Activated CD8-positive, alpha-beta memory T cell treated with anti-CD3 and anti-CD28 coated beads, Interleukin-2, amount 10 ng/mL, durations not matched to agents 7 days and 5 days (primary cell): Measurements from ENCODE around the gene PRSS56. TPM values are rescaled to one million over a fixed set of nuclear protein-coding genes. Genes with fewer than 3 reads are reported as not detected.

Experiments used
- ATAC-seq: fragments of 150-1000 bp; cut with Tn5 transposase; one replicate; pipeline ENCODE4 v1.10.0; 2021; ENCODE audit warnings: moderate library complexity
- CTCF ChIA-PET: fragments of 350-600 bp; sonication (Branson Sonifier 250); formaldehyde crosslinking; loops from one replicate; lab custom pipeline; 2021; ENCODE audit warnings: antibody characterized with exemption; lab: Charles Lee
- DNase-seq: peaks from one replicate; pipeline ENCODE4 v3.0.0-alpha.2; 2020
- H3K27ac Mint-ChIP-seq: one replicate; pipeline ENCODE4 v1.8.0; 2021; ENCODE audit warnings: mild to moderate bottlenecking, mixed read lengths
- H3K27me3 Mint-ChIP-seq: one replicate; pipeline ENCODE4 v1.8.0; 2021; ENCODE audit warnings: mixed read lengths
- H3K36me3 Mint-ChIP-seq: one replicate; pipeline ENCODE4 v1.8.0; 2021; ENCODE audit warnings: mild to moderate bottlenecking, mixed read lengths
- H3K4me1 Mint-ChIP-seq: one replicate; pipeline ENCODE4 v1.8.0; 2021; ENCODE audit warnings: mixed read lengths
- H3K4me3 Mint-ChIP-seq: one replicate; pipeline ENCODE4 v1.8.0; 2021; ENCODE audit warnings: mild to moderate bottlenecking, moderate library complexity, mixed read lengths
- H3K9me3 Mint-ChIP-seq: one replicate; pipeline ENCODE4 v1.8.0; 2022; ENCODE audit warnings: low read depth, mixed read lengths
- total RNA-seq, 2 experiments: library from RNA; stranded (reverse); gene quantifications; one replicate each; pipeline ENCODE4 v1.2.3, GENCODE V29; 2021

Gene PRSS56
- not detected for total RNA-seq

GRCh38 chr2:232519581-232520438 lies at the start of gene PRSS56:
TSS of gene PRSS56 (plus strand) at chr2:232520388. CDS start at chr2:232520599, 211 bp downstream.
- peaks cover 2% of the 10 kb centered on the region for H3K4me1 Mint-ChIP-seq
- no peak within 1 kb of the TSS for H3K4me3 Mint-ChIP-seq
- no peak for DNase-seq
- H3K9me3 Mint-ChIP-seq = no peaks in the 10 kb centered on the region
- no peak within 1 kb of the TSS for H3K27ac Mint-ChIP-seq
- CTCF ChIA-PET = interaction anchor here (6.4 kb wide), 1 partner anchor 73 kb away, joined by 34 read pairs; no protein-coding TSS in a partner anchor
- ATAC-seq = no peak
- no peaks in the 10 kb centered on the region for H3K36me3 Mint-ChIP-seq
- H3K27me3 Mint-ChIP-seq = peaks cover 18% of the 10 kb centered on the region

GRCh38 chr2:232473467-232473890 lies 46.7 kb upstream of the PRSS56 start:
- ATAC-seq (no peak), DNase-seq (no peak)
- CTCF ChIA-PET = no interaction called here
- Mint-ChIP-seq H3K4me1 (no peaks in the 10 kb centered on the region), H3K36me3 (no peaks in the 10 kb centered on the region), H3K9me3 (no peaks in the 10 kb centered on the region), H3K4me3 (no peak overlapping the region), H3K27ac (no peak overlapping the region), H3K27me3 (peaks cover 54% of the 10 kb centered on the region)

- no peaks in the 10 kb centered on the region for H3K9me3 Mint-ChIP-seq
- no peaks in the 10 kb centered on the region for H3K36me3 Mint-ChIP-seq
- CTCF ChIA-PET = interaction anchor here (0.7 kb wide), 1 partner anchor 23 kb away, joined by 3 read pairs; no protein-coding TSS in a partner anchor
- H3K27me3 Mint-ChIP-seq = peaks cover 32% of the 10 kb centered on the region
- H3K4me1 Mint-ChIP-seq = no peaks in the 10 kb centered on the region
- H3K4me3 Mint-ChIP-seq = no peak overlapping the region
- ATAC-seq (no peak), DNase-seq (no peak)
- H3K27ac Mint-ChIP-seq = no peak overlapping the region
These were observed 44.1 kb upstream of the PRSS56 start for GRCh38 chr2:232476045-232476444.

GRCh38 chr2:232476791-232477190 lies 43.4 kb upstream of the PRSS56 start:
- Mint-ChIP-seq H3K36me3 (no peaks in the 10 kb centered on the region), H3K27me3 (peaks cover 26% of the 10 kb centered on the region), H3K9me3 (no peaks in the 10 kb centered on the region), H3K27ac (no peak overlapping the region), H3K4me1 (no peaks in the 10 kb centered on the region), H3K4me3 (no peak overlapping the region)
- ATAC-seq (no peak), DNase-seq (no peak)
- CTCF ChIA-PET = no interaction called here

GRCh38 chr2:232477751-232478510 lies 42.3 kb upstream of the PRSS56 start:
- CTCF ChIA-PET = no interaction called here
- DNase-seq = no peak
- no peak overlapping the region for H3K27ac Mint-ChIP-seq

GRCh38 chr2:232478571-232479340 lies 41.4 kb upstream of the PRSS56 start:
- Mint-ChIP-seq H3K4me3 (no peak overlapping the region), H3K36me3 (no peaks in the 10 kb centered on the region), H3K4me1 (no peaks in the 10 kb centered on the region), H3K9me3 (no peaks in the 10 kb centered on the region), H3K27ac (no peak overlapping the region), H3K27me3 (peaks cover 9% of the 10 kb centered on the region)
- DNase-seq = no peak
- no peak for ATAC-seq
- CTCF ChIA-PET = no interaction called here

More at GRCh38 chr2:232477751-232478510, 42.3 kb upstream of the PRSS56 start:
- Mint-ChIP-seq H3K36me3 (no peaks in the 10 kb centered on the region), H3K27me3 (peaks cover 14% of the 10 kb centered on the region), H3K4me3 (no peak overlapping the region), H3K4me1 (no peaks in the 10 kb centered on the region), H3K9me3 (no peaks in the 10 kb centered on the region)
- no peak for ATAC-seq

- H3K9me3 Mint-ChIP-seq = no peaks in the 10 kb centered on the region
- CTCF ChIA-PET = no interaction called here
- no peak overlapping the region for H3K4me3 Mint-ChIP-seq
- H3K4me1 Mint-ChIP-seq = no peaks in the 10 kb centered on the region
- H3K27ac Mint-ChIP-seq = no peak overlapping the region
- peaks cover 13% of the 10 kb centered on the region for H3K27me3 Mint-ChIP-seq
- ATAC-seq (no peak), DNase-seq (no peak)
- H3K36me3 Mint-ChIP-seq = no peaks in the 10 kb centered on the region
These were observed 40.6 kb upstream of the PRSS56 start for GRCh38 chr2:232479341-232480200.

- Mint-ChIP-seq H3K27me3 (peaks cover 18% of the 10 kb centered on the region), H3K27ac (no peak overlapping the region), H3K9me3 (no peaks in the 10 kb centered on the region), H3K4me3 (no peak overlapping the region), H3K4me1 (no peaks in the 10 kb centered on the region), H3K36me3 (no peaks in the 10 kb centered on the region)
- CTCF ChIA-PET = no interaction called here
- DNase-seq (no peak), ATAC-seq (no peak)
These were observed 39.7 kb upstream of the PRSS56 start for GRCh38 chr2:232480201-232481190.

- H3K4me1 Mint-ChIP-seq = no peaks in the 10 kb centered on the region
- ATAC-seq (no peak), DNase-seq (no peak)
- H3K36me3 Mint-ChIP-seq = no peaks in the 10 kb centered on the region
- H3K27me3 Mint-ChIP-seq = peaks cover 21% of the 10 kb centered on the region
- no peaks in the 10 kb centered on the region for H3K9me3 Mint-ChIP-seq
- CTCF ChIA-PET = no interaction called here
- no peak overlapping the region for H3K27ac Mint-ChIP-seq
- H3K4me3 Mint-ChIP-seq = no peak overlapping the region
These were observed 38.7 kb upstream of the PRSS56 start for GRCh38 chr2:232481322-232482140.

GRCh38 chr2:232482301-232483238 lies 37.6 kb upstream of the PRSS56 start:
- no peaks in the 10 kb centered on the region for H3K9me3 Mint-ChIP-seq
- no peak overlapping the region for H3K27ac Mint-ChIP-seq
- peaks cover 3% of the 10 kb centered on the region for H3K4me1 Mint-ChIP-seq
- CTCF ChIA-PET = no interaction called here
- DNase-seq (no peak), ATAC-seq (no peak)
- H3K27me3 Mint-ChIP-seq = peaks cover 28% of the 10 kb centered on the region
- no peaks in the 10 kb centered on the region for H3K36me3 Mint-ChIP-seq
- H3K4me3 Mint-ChIP-seq = no peak overlapping the region
